A673 (cell line): Measurements from ENCODE around the gene SCNN1G.

Experiments
- EZH2 ChIP-seq: fragments of 200-600 bp; sonication (generic); IDR thresholded peaks from 2 replicates; pipeline ENCODE4 v1.6.1; 2017; ENCODE audit warnings: borderline replicate concordance, low read depth, mild to moderate bottlenecking, mixed read lengths, antibody characterized with exemption, low read length; ENCODE audit not compliant: poor library complexity, severe bottlenecking
- TF ChIP-seq, protein P1 (sequence below): fragments of 300-800, 200-600 bp; sonication (generic); conservative IDR thresholded peaks from 2 replicates; pipeline ENCODE4 v1.5.1; 2017; ENCODE audit warnings: low read depth, mild to moderate bottlenecking, antibody characterized with exemption, low read length, moderate library complexity, mixed read lengths

DNA sequence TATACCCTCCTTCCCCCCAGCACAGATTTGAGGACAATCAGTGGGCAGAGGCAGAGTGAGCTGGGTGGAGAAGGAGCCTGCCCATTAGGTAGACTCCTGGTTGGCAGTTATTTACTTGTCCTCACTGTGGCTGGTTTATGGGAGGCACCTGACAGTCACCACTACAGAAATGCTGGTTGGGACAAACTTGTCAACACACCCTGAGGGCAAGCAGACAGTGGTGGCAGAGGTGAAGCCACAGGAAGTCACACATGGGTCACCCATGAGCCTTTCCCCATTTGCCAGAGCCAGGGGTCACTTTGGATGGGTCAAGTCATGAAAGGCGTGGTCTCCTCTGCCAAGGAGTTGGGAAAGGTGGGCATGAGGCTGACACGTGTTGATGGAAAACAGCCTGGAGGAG lies 6.4 kb downstream of the SCNN1G start:
- TF ChIP-seq, protein P1, sequence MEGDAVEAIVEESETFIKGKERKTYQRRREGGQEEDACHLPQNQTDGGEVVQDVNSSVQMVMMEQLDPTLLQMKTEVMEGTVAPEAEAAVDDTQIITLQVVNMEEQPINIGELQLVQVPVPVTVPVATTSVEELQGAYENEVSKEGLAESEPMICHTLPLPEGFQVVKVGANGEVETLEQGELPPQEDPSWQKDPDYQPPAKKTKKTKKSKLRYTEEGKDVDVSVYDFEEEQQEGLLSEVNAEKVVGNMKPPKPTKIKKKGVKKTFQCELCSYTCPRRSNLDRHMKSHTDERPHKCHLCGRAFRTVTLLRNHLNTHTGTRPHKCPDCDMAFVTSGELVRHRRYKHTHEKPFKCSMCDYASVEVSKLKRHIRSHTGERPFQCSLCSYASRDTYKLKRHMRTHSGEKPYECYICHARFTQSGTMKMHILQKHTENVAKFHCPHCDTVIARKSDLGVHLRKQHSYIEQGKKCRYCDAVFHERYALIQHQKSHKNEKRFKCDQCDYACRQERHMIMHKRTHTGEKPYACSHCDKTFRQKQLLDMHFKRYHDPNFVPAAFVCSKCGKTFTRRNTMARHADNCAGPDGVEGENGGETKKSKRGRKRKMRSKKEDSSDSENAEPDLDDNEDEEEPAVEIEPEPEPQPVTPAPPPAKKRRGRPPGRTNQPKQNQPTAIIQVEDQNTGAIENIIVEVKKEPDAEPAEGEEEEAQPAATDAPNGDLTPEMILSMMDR, result no peak
- TF ChIP-seq EZH2, result no peak
